Measurements from ENCODE around the gene CRISPLD2.
"Not testable (repeated sequence)": the region's sequence is repeated elsewhere in the genome, so short reads cannot be mapped to it uniquely, and the experiment has no call there.

The CRISPLD2 gene

GRCh38 chr16:84844559-84845495, 25.0 kb downstream of the CRISPLD2 start:
- CTCF ChIA-PET = no interaction called here
- H3K36me3 Mint-ChIP-seq = no peaks in the 10 kb centered on the region
- no peaks in the 10 kb centered on the region for H3K9me3 Mint-ChIP-seq
- no peak overlapping the region for H3K4me3 Mint-ChIP-seq
- DNase-seq = no peak
- peaks cover 14% of the 10 kb centered on the region for H3K4me1 Mint-ChIP-seq
- H3K27me3 Mint-ChIP-seq = peaks cover 77% of the 10 kb centered on the region
- H3K27ac Mint-ChIP-seq = no peak overlapping the region

DNA sequence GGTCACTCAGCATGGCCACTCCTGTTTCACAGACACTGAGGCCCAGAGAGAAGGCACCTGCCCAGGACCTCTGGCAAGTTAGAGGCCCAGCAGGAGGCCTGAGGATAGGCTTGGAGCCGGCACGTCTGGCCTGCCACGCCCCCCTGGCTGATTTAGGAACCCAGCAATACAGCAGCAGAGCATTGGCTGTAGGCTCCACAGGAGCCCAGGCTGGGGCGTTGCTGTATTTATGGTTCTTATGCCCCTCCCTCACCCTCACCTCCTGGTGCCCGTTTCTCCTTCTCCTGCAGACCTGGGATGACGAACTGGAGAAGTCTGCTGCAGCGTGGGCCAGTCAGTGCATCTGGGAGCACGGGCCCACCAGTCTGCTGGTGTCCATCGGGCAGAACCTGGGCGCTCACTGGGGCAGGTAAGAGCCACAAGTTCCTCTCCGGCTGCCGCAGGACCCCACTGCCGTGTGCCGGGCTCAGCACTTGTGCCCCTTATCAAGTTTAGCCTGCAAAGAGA, 25.8 kb downstream of the CRISPLD2 start:
- H3K27ac Mint-ChIP-seq = no peak overlapping the region
- H3K9me3 Mint-ChIP-seq = no peaks in the 10 kb centered on the region

DNA sequence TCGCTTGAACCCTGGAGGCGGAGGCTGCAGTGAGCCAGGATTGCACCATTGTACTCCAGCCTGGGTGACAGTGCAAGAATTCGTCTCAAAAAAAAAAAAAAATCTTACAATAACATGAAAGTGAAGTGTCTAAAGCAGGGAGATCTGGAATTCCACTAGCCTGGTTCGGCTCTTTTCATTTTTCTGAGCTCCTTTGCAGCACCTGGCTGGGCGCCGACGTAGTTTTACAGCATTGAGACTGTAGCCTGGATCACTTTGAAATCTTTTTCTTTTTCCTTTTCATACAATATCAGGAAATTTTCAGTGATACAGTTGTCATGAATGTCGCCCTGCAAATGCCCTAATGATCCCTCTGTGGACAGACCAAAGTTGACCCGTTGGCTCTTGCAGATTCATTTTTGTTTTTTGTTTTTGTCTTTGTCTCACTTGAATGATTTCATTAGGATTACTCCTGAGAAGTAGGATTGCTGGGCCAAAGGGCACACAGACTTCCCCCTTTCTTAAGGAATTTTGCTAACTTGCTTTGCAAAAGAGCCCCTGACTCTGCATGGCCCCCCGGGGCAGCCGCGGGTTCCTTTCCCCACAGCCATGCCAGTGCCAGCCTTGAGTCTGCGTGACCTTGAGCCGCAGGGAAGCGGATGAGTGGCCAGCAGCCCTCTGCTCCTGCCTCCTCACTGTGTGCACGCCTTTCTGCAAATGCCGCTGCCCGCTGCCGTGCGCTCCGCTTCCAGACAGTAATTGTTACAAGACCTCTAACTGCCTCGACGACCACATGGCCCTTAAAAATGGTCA, 28.0 kb downstream of the CRISPLD2 start:
- peaks cover 2% of the 10 kb centered on the region for H3K9me3 Mint-ChIP-seq
- H3K4me1 Mint-ChIP-seq = peaks cover 6% of the 10 kb centered on the region
- no peak overlapping the region for H3K27ac Mint-ChIP-seq
- CTCF ChIA-PET = no interaction called here
- no peak overlapping the region for H3K4me3 Mint-ChIP-seq
- H3K36me3 Mint-ChIP-seq = no peaks in the 10 kb centered on the region
- DNase-seq = no peak
- H3K27me3 Mint-ChIP-seq = peaks cover 58% of the 10 kb centered on the region

More for the DNA sequence above, 25.8 kb downstream of the CRISPLD2 start:
- DNase-seq = no peak
- no peaks in the 10 kb centered on the region for H3K36me3 Mint-ChIP-seq
- CTCF ChIA-PET = no interaction called here
- H3K4me3 Mint-ChIP-seq = no peak overlapping the region
- H3K4me1 Mint-ChIP-seq = peaks cover 14% of the 10 kb centered on the region
- H3K27me3 Mint-ChIP-seq = peaks cover 71% of the 10 kb centered on the region

DNA sequence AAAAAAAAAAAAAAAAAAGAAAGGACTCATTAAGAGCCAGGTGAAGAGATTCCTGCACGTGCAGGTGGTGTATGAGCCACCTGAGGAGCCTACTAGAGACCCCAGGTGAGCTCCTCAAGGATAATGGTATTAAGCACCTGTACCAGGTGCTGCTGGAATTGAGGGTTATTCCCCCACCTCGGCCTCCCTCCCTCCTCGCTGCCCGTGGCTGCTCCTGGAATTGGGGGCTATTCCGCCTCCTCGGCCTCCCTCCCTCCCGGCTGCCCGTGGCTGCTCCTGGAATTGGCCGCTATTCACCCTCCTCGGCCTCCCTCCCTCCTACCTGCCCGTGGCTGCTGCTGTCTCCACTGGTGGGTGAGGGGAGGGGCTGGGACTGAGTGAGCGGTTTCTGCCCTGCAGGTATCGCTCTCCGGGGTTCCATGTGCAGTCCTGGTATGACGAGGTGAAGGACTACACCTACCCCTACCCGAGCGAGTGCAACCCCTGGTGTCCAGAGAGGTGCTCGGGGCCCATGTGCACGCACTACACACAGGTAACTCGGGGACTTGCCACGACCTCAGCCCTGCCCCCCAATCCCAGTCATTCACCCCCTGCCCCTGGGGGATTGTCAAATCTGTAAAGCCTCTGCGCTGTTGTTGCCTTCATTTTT, 29.3 kb downstream of the CRISPLD2 start:
- no peak overlapping the region for H3K4me3 Mint-ChIP-seq
- no peaks in the 10 kb centered on the region for H3K4me1 Mint-ChIP-seq
- DNase-seq = no peak
- no peak overlapping the region for H3K27ac Mint-ChIP-seq
- H3K36me3 Mint-ChIP-seq = no peaks in the 10 kb centered on the region
- CTCF ChIA-PET = no interaction called here
- peaks cover 47% of the 10 kb centered on the region for H3K27me3 Mint-ChIP-seq
- peaks cover 2% of the 10 kb centered on the region for H3K9me3 Mint-ChIP-seq

DNA sequence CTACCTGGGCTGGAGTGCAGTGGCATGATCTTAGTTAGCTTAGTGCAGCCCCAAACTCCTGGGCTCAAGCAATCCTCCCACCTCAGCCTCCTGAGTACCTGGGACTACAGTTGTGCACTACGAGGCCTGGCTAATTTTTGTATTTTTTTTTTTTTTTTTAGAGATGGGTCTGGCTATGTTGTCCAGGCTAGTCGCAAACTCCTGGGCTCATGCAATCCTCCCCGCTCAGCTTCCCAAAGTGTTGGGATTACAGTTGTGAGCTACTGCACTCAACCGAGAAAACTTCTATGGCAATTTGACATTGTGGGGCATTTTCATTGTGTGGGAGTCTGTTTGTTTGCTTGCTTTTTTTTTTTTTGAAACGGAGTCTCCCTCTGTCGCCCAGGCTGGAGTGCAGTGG, 30.0 kb downstream of the CRISPLD2 start:
- no peaks in the 10 kb centered on the region for H3K36me3 Mint-ChIP-seq
- peaks cover 46% of the 10 kb centered on the region for H3K27me3 Mint-ChIP-seq
- no peak overlapping the region for H3K4me3 Mint-ChIP-seq
- CTCF ChIA-PET = no interaction called here
- no peak overlapping the region for H3K27ac Mint-ChIP-seq
- peaks cover 2% of the 10 kb centered on the region for H3K9me3 Mint-ChIP-seq
- H3K4me1 Mint-ChIP-seq = no peaks in the 10 kb centered on the region
- DNase-seq = no peak

GRCh38 chr16:84850714-84851113, 30.9 kb downstream of the CRISPLD2 start:
- peaks cover 43% of the 10 kb centered on the region for H3K27me3 Mint-ChIP-seq
- peaks cover 2% of the 10 kb centered on the region for H3K9me3 Mint-ChIP-seq
- CTCF ChIA-PET = no interaction called here
- no peaks in the 10 kb centered on the region for H3K36me3 Mint-ChIP-seq
- no peak overlapping the region for H3K27ac Mint-ChIP-seq
- no peak for DNase-seq
- H3K4me1 Mint-ChIP-seq = no peaks in the 10 kb centered on the region
- no peak overlapping the region for H3K4me3 Mint-ChIP-seq

DNA sequence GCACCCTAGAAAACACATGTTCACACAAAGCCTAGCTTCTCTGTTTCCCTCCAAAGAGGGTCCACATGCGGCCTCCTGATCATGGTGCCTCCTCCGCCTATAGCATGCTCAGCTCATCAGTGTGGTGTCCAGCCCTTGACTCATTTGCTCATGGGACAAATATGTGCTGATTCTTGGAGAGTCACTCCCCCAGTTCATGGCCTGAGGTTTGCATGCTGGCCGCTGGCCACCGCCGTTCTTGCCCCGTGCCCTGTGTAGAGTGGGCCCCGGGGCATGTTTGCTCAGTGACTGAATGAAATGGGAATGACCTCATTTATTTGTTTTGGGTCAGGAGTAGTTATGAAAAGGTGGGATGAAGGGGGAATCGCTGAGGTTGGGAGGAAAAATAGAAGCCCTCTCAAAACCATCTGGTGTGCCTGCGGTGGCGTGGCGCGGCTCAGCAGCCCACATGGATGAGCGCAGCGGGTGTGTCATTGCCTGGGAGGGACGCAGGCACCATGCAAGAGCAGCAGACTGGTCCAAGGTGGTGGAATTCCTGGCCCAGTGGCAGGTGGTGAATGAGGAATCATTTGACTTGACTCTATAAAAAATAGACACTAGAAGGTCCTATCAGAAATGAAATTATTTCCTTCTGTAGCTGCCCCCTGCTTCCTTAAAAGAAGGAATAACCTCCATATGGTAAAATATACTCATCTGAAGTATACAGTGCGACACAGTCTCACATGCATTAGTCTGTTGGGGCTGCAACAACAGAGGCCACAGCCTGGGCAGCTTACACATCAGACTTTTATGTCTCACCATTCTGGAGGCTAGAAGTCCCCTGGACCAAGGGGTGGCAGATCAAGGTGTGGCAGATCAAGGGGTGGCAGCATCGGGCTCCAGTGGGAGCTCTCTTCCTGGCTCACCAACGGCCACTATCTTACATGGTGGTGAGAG, 31.7 kb downstream of the CRISPLD2 start:
- Mint-ChIP-seq H3K36me3 (no peaks in the 10 kb centered on the region), H3K4me1 (no peaks in the 10 kb centered on the region), H3K9me3 (peaks cover 2% of the 10 kb centered on the region), H3K27me3 (peaks cover 43% of the 10 kb centered on the region), H3K27ac (no peak overlapping the region), H3K4me3 (no peak overlapping the region)
- CTCF ChIA-PET = no interaction called here
- no peak for DNase-seq

DNA sequence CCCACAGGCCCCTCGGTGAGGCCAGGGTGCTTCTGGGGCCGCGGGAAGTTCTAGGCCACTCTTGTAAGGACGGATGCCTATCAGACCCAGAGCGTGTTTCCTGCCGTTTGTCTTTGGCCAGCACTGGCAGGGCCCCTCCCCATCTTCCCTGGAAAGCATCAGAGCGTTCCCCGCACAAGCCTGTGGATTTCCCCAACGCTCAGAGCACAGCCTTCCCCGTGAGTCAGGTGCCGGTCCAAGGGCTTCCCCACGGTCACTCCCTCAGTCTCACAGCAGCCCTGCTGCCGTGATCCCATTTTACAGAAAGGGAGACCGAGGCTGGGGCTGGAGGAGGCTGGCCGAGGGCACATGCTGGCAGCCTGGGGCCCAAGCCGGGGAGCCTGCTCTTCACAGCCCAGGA, 33.7 kb downstream of the CRISPLD2 start:
- Mint-ChIP-seq H3K4me3 (no peak overlapping the region), H3K4me1 (no peaks in the 10 kb centered on the region), H3K27ac (no peak overlapping the region), H3K9me3 (peaks cover 4% of the 10 kb centered on the region), H3K27me3 (peaks cover 30% of the 10 kb centered on the region), H3K36me3 (no peaks in the 10 kb centered on the region)
- CTCF ChIA-PET = no interaction called here
- no peak for DNase-seq

DNA sequence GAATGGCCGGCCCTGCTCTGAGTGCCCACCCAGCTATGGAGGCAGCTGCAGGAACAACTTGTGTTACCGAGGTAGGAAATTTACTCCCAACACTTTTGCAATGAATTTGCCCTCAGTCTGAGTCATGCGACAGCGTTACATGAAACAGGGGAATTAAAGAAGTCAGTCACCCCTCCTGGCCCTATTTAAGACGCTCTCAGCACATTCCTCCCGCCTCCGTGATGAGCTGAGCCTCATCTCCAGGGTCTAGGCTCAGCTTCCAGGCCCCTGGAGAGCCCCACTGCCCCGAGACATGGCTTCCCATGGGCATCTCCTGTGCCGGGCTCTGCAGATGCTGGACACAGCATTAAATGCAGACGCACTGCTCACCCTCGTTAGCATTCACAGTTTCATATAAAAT, 35.0 kb downstream of the CRISPLD2 start:
- Mint-ChIP-seq H3K27ac (no peak overlapping the region), H3K27me3 (peaks cover 24% of the 10 kb centered on the region), H3K9me3 (peaks cover 6% of the 10 kb centered on the region), H3K4me3 (no peak overlapping the region), H3K4me1 (no peaks in the 10 kb centered on the region), H3K36me3 (no peaks in the 10 kb centered on the region)
- CTCF ChIA-PET = no interaction called here
- DNase-seq = no peak

- H3K36me3 Mint-ChIP-seq, H3K4me3 Mint-ChIP-seq, H3K27ac Mint-ChIP-seq, CTCF ChIA-PET, H3K4me1 Mint-ChIP-seq, DNase-seq: not testable (repeated sequence)
- H3K9me3 Mint-ChIP-seq = peaks cover 14% of the 10 kb centered on the region
- H3K27me3 Mint-ChIP-seq = peaks cover 24% of the 10 kb centered on the region
These were observed 35.8 kb downstream of the CRISPLD2 start for GRCh38 chr16:84855435-84856202.

GRCh38 chr16:84856203-84856581, 36.4 kb downstream of the CRISPLD2 start:
- H3K36me3 Mint-ChIP-seq, H3K4me1 Mint-ChIP-seq, H3K4me3 Mint-ChIP-seq, H3K27ac Mint-ChIP-seq, CTCF ChIA-PET, DNase-seq: not testable (repeated sequence)
- Mint-ChIP-seq H3K9me3 (peaks cover 12% of the 10 kb centered on the region), H3K27me3 (peaks cover 19% of the 10 kb centered on the region)

- Mint-ChIP-seq H3K9me3 (peaks cover 12% of the 10 kb centered on the region), H3K27me3 (peaks cover 16% of the 10 kb centered on the region)
- DNase-seq, H3K4me1 Mint-ChIP-seq, H3K36me3 Mint-ChIP-seq, H3K4me3 Mint-ChIP-seq, H3K27ac Mint-ChIP-seq, CTCF ChIA-PET: not testable (repeated sequence)
These were observed 37.0 kb downstream of the CRISPLD2 start for GRCh38 chr16:84856811-84857210.

GRCh38 chr16:84859681-84860080, 39.9 kb downstream of the CRISPLD2 start:
- DNase-seq = no peak
- peaks cover 12% of the 10 kb centered on the region for H3K9me3 Mint-ChIP-seq
- no peaks in the 10 kb centered on the region for H3K4me1 Mint-ChIP-seq
- no peaks in the 10 kb centered on the region for H3K36me3 Mint-ChIP-seq
- CTCF ChIA-PET = no interaction called here
- H3K27ac Mint-ChIP-seq = no peak overlapping the region
- H3K27me3 Mint-ChIP-seq = peaks cover 21% of the 10 kb centered on the region
- no peak overlapping the region for H3K4me3 Mint-ChIP-seq

Data from activated naive CD4-positive, alpha-beta T cell treated with anti-CD3 and anti-CD28 coated beads, Interleukin-2, amount 10 ng/mL, durations not matched to agents 7 days and 5 days (primary cell).